H1 (cell line): ENCODE results near the gene MED12L. TPM values are rescaled to one million over a fixed set of nuclear protein-coding genes. Genes with fewer than 3 reads are reported as not detected.

Experiments used
- NRF1 ChIP-seq: IDR thresholded peaks from 2 replicates; pipeline ENCODE4 v1.6.1; 2011; ENCODE audit warnings: mild to moderate bottlenecking, low read depth, low read length, improper control_type of control experiment
- TBP ChIP-seq: IDR thresholded peaks from 2 replicates; pipeline ENCODE4 v1.6.1; 2011; ENCODE audit warnings: low read depth, low read length, improper control_type of control experiment
- USF2 ChIP-seq: IDR thresholded peaks from 2 replicates; pipeline ENCODE4 v1.6.1; 2011; ENCODE audit warnings: low read length, improper control_type of control experiment
- polyA plus RNA-seq, 7 experiments: library from polyadenylated mRNA; depleted of rRNA in 3 of 7; stranded (reverse) in 5 of 7; unstranded in 2 of 7; fragments of >200 nt in 5 of 7; fragments of 200-250 nt in 2 of 7; gene quantifications; 1 replicate in 5 of 7; 2 replicates in 1 of 7; 4 replicates in 1 of 7; pipeline versions ENCODE4 v1.2.1 to v1.2.3, GENCODE V29; 2011 to 2013; ENCODE audit warnings: missing spikeins in 2 of 7, mixed read lengths in 2 of 7
- total RNA-seq: library from RNA; stranded (reverse); fragmentation: NEBNext Ultra II Directional; extraction: Animal tissue kit (Norgen Biotek cat#: 25700); gene quantifications from 2 replicates; pipeline ENCODE4 v1.2.1, GENCODE V29; 2021

MED12L gene
- total and polyA plus RNA-seq, 2 of the 8 experiments (the other 6 are each of a cell fraction or from before 2014, with no cell fraction given), result 3.6 to 26.2 TPM

GRCh38 chr3:151248772-151249337 is 163.4 kb downstream of the MED12L start (continued):
- no peak for TF ChIP-seq USF2
- no peak for TF ChIP-seq TBP
- no peak for TF ChIP-seq NRF1
